Measurements from ENCODE around the gene PAK6. TPM values are rescaled to one million over a fixed set of nuclear protein-coding genes. Genes with fewer than 3 reads are reported as not detected.

Gene PAK6
- total and polyA plus RNA-seq, 9 of the 15 experiments (the other 6 are each of a cell fraction or from before 2014, with no cell fraction given), result 0.03 to 0.74 (median 0.16) TPM; not detected in 2

DNA sequence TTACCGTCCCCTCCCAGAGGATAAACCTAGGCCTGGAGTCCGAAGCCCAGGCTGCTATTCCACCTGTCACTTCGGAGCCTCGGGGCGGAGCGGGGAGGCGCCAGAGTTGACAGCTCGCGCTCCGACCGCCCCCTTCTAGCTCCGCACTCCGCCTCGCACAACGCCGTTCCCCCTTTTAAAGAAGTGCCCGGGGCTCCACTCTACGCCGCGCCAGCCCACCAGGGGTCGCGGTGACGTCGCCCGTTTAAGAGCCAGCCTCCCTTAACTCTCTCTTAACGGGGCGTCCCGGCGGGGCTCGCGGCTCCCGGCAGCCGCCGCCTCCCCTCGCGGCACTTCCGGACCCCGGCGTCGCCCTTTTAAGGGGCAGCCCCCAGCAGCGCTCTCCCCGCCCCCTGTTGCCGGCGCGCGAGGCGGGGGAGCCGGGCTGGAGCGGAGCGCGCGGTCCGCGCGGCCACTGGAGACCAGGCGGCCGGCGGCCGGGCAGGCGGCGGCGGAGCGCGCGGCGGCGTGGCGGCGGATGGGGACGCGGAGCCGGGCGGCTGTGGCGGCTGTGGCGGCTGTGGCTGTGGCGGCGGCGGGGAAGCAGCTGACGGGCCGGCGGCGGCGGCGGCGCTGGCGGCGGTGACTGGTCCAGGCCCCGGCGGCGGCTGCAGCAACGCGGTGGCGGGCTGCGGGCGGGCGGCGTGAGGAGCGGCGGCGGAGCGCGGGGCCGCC is 84.5 kb downstream of the PAK6 start, which contains the start of gene INAFM2:
INAFM2 (plus strand) TSS at position 454 of the 714 bp plus-strand sequence. CDS start 364 bp downstream, outside the sequence.
- in situ Hi-C loops (cut with MboI) (no loop called here), intact Hi-C loops (cut with micrococcal nuclease) (loop anchor here (5.0 kb wide), 2 partner anchors 41 to 99 kb away; partner anchors contain the start of gene ANKRD63)
- peak within 1 kb of the TSS; percentile 75 for H3K4me2 ChIP-seq (ENCODE audit: insufficient read depth, low read length)
- ATAC-seq (peak; percentile 94), FAIRE-seq (peak; percentile 73), DNase-seq (ENCODE audit: extremely low read depth in 1 of 4, low spot score in 3 of 4) (peak; percentile 95 to 96 (median 96))
- 1% methylated on average over 84 of the region's 103 CpGs for WGBS (ENCODE audit: insufficient coverage, low coverage, missing lambda C conversion rate)
- no peaks in the 10 kb centered on the region for H3K9me3 ChIP-seq (replicated peaks; ENCODE audit: control insufficient read depth, insufficient read depth, low read depth, low read length)
- no peaks in the 10 kb centered on the region for H3K27me3 ChIP-seq (ENCODE audit: control insufficient read depth in 2 of 2, insufficient read depth in 2 of 2, low read length in 2 of 2)
- peak within 1 kb of the TSS; percentile 56 for H2AFZ ChIP-seq (ENCODE audit: low read depth, low read length)
- H3K79me2 ChIP-seq (ENCODE audit: control insufficient read depth, insufficient read depth, low read length), result peaks cover 21% of the 10 kb centered on the region
- peak within 1 kb of the TSS; percentile 75 for H3K27ac ChIP-seq (ENCODE audit: extremely low read depth, low read depth, low read length)
- no peaks in the 10 kb centered on the region; the same call in 1 of the 2 replicates for H4K20me1 ChIP-seq (replicated peaks; ENCODE audit: control insufficient read depth, insufficient read depth, low read length)
- ChIA-PET CTCF (ENCODE audit: low intra/inter-chr PET ratio) (interaction anchor here (1.5 to 1.8 kb wide), 3 partner anchors 14 to 99 kb away, joined by 3 to 5 read pairs (median 5); no protein-coding TSS in a partner anchor), POLR2A (interaction anchor here (0.6 to 1.9 kb wide), 7 partner anchors 14 to 160 kb away, joined by 3 to 10 read pairs (median 4); partner anchors contain the start of gene CCDC9B)
- no peaks in the 10 kb centered on the region for H3K9me1 ChIP-seq (ENCODE audit: control insufficient read depth, insufficient read depth, low read length)
- peaks cover 31 to 34% of the 10 kb centered on the region in 2 experiments for H3K4me1 ChIP-seq (replicated peaks in 1 of 2; ENCODE audit: control insufficient read depth in 2 of 2, insufficient read depth in 2 of 2, low read length in 2 of 2)
- BruUV-seq (replicated peaks), result no TSS peak
- peak within 1 kb of the TSS; percentile 70 to 95; a peak in 3 of 4 replicates for H3K9ac ChIP-seq (ENCODE audit: insufficient read depth in 1 of 2, low read depth in 2 of 2, low read length in 2 of 2)
- H3K36me3 ChIP-seq (ENCODE audit: control insufficient read depth, insufficient read depth, low read length), result peaks cover 29% of the 10 kb centered on the region
- peak within 1 kb of the TSS; percentile 51 for H3K4me3 ChIP-seq
- TF ChIP-seq SRSF9 (IDR thresholded peaks at IDR 0.05; ENCODE audit: borderline replicate concordance, low read depth, low read length) (no peak), BHLHE40 (IDR thresholded peaks at IDR 0.05; ENCODE audit: low read length) (no peak), KHSRP (IDR thresholded peaks at IDR 0.05) (no peak), MXI1 (IDR thresholded peaks at IDR 0.05; ENCODE audit: low read depth, low read length) (no peak), KAT7 (CRISPR knock-in tag; IDR thresholded peaks at IDR 0.05; ENCODE audit: borderline replicate concordance) (peak; percentile 52; the same call in 1 of the 2 replicates), RNF219 (CRISPR knock-in tag; IDR thresholded peaks at IDR 0.05) (no peak), PHB (CRISPR knock-in tag; IDR thresholded peaks at IDR 0.05) (no peak), SP2 (IDR thresholded peaks at IDR 0.05; ENCODE audit: extremely low read depth, low read depth, low read length, poor library complexity, severe bottlenecking) (no peak), MTA1 (IDR thresholded peaks at IDR 0.05; ENCODE audit: borderline replicate concordance) (no peak), DPF2 (IDR thresholded peaks at IDR 0.05) (no peak), SP1 (CRISPR knock-in tag; IDR thresholded peaks at IDR 0.05) (peak; percentile 92; the same call in 1 of the 2 replicates), GATAD2A (IDR thresholded peaks at IDR 0.05) (no peak), TBL1XR1 (IDR thresholded peaks at IDR 0.05; ENCODE audit: low read length in 2 of 2) (peak in 1 of 2 experiments; percentile 28; a peak in 2 of 4 replicates), HDAC2 (IDR thresholded peaks at IDR 0.05) (no peak)
- TF ChIP-seq, protein P1, sequence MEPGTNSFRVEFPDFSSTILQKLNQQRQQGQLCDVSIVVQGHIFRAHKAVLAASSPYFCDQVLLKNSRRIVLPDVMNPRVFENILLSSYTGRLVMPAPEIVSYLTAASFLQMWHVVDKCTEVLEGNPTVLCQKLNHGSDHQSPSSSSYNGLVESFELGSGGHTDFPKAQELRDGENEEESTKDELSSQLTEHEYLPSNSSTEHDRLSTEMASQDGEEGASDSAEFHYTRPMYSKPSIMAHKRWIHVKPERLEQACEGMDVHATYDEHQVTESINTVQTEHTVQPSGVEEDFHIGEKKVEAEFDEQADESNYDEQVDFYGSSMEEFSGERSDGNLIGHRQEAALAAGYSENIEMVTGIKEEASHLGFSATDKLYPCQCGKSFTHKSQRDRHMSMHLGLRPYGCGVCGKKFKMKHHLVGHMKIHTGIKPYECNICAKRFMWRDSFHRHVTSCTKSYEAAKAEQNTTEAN (CRISPR knock-in tag; IDR thresholded peaks at IDR 0.05), result no peak

All from K562 (cell line).